Measurements from ENCODE around the gene GNAQ.

DNA sequence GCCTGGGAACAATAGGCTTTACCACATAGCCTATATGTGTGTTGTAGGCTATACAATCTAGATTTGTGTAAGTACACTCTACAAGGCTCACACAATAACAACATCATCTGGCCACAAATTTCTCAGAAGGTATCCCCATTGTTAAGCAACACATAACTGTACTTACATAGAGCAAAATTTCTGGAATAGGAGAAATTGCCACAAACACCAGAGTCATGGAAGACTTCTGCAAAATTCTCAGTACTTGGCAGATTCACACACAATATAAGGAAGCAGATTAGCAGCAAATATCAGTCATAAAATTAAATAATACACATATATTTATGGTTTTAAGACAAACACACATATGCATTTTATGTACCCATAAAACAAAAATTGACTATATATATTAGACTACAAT is 16.4 kb downstream of the GNAQ start:
- TF ChIP-seq ZNF416 (CRISPR knock-in tag; IDR thresholded peaks at IDR 0.05): no peak
- TF ChIP-seq, protein P1, sequence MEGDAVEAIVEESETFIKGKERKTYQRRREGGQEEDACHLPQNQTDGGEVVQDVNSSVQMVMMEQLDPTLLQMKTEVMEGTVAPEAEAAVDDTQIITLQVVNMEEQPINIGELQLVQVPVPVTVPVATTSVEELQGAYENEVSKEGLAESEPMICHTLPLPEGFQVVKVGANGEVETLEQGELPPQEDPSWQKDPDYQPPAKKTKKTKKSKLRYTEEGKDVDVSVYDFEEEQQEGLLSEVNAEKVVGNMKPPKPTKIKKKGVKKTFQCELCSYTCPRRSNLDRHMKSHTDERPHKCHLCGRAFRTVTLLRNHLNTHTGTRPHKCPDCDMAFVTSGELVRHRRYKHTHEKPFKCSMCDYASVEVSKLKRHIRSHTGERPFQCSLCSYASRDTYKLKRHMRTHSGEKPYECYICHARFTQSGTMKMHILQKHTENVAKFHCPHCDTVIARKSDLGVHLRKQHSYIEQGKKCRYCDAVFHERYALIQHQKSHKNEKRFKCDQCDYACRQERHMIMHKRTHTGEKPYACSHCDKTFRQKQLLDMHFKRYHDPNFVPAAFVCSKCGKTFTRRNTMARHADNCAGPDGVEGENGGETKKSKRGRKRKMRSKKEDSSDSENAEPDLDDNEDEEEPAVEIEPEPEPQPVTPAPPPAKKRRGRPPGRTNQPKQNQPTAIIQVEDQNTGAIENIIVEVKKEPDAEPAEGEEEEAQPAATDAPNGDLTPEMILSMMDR (IDR thresholded peaks at IDR 0.05): no peak
- TF ChIP-seq, protein P2, sequence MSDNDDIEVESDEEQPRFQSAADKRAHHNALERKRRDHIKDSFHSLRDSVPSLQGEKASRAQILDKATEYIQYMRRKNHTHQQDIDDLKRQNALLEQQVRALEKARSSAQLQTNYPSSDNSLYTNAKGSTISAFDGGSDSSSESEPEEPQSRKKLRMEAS (CRISPR knock-in tag; IDR thresholded peaks at IDR 0.05): no peak
- no peak for TF ChIP-seq ZNF232 (CRISPR knock-in tag; IDR thresholded peaks at IDR 0.05)
- TF ChIP-seq, protein P3, sequence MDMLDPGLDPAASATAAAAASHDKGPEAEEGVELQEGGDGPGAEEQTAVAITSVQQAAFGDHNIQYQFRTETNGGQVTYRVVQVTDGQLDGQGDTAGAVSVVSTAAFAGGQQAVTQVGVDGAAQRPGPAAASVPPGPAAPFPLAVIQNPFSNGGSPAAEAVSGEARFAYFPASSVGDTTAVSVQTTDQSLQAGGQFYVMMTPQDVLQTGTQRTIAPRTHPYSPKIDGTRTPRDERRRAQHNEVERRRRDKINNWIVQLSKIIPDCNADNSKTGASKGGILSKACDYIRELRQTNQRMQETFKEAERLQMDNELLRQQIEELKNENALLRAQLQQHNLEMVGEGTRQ (CRISPR knock-in tag; IDR thresholded peaks at IDR 0.05): no peak
- TF ChIP-seq JUN (CRISPR knock-in tag; IDR thresholded peaks at IDR 0.05): no peak
- no peak for TF ChIP-seq ZNF317 (CRISPR knock-in tag; IDR thresholded peaks at IDR 0.05; ENCODE audit: borderline replicate concordance, low read depth)

Measured in WTC11 (cell line).